Endometrial microvascular endothelial cells (primary cell): ENCODE results near the gene RRBP1. TPM values are rescaled to one million over a fixed set of nuclear protein-coding genes. Genes with fewer than 3 reads are reported as not detected.

Experiments used
- in situ Hi-C: cut with HindIII; loops from 2 replicates; pipeline ENCODE4 v1.10.0; 2017; ENCODE audit warnings: low sequenced_read_pairs, low pct_unique_long_range_greater_than_20kb; ENCODE audit errors: inconsistent ontology term
- total RNA-seq: library from RNA; depleted of rRNA; stranded (reverse); fragments of >200 nt; gene quantifications from one replicate; pipeline ENCODE4 v1.2.3, GENCODE V29; 2015; ENCODE audit errors: inconsistent ontology term

The RRBP1 gene
- total RNA-seq, 1 donor from 2014 or later: 78.3 TPM

- in situ Hi-C loops: loop anchor here (25.0 kb wide), 1 partner anchor 391 kb away; the partner anchor contains the start of genes MGME1 and SNX5
Measured at GRCh38 chr20:17571153-17571527, 110.9 kb downstream of the RRBP1 start.

- in situ Hi-C loops: loop anchor here (25.0 kb wide), 1 partner anchor 392 kb away; the partner anchor contains the start of genes MGME1 and SNX5
Measured at GRCh38 chr20:17570347-17571152, 111.5 kb downstream of the RRBP1 start.

GRCh38 chr20:17569616-17570346 lies 112.3 kb downstream of the RRBP1 start, which contains the start of gene DSTN:
DSTN (plus strand) TSS chr20:17570075; CDS start chr20:17570209, 134 bp downstream.
- in situ Hi-C loops: loop anchor here (25.0 kb wide), 1 partner anchor 393 kb away; the partner anchor contains the start of genes MGME1 and SNX5

- in situ Hi-C loops: loop anchor here (25.0 kb wide), 1 partner anchor 393 kb away; the partner anchor contains the start of genes MGME1 and SNX5
Measured at GRCh38 chr20:17568972-17569521, 113.0 kb downstream of the RRBP1 start.

- in situ Hi-C loops: loop anchor here (25.0 kb wide), 1 partner anchor 394 kb away; the partner anchor contains the start of genes MGME1 and SNX5
Measured at GRCh38 chr20:17568045-17568788, 113.8 kb downstream of the RRBP1 start.

GRCh38 chr20:17566345-17566744 lies 115.7 kb downstream of the RRBP1 start:
- in situ Hi-C loops: loop anchor here (25.0 kb wide), 1 partner anchor 396 kb away; the partner anchor contains the start of genes MGME1 and SNX5

GRCh38 chr20:17565169-17565845 lies 116.7 kb downstream of the RRBP1 start:
- in situ Hi-C loops: loop anchor here (25.0 kb wide), 1 partner anchor 397 kb away; the partner anchor contains the start of genes MGME1 and SNX5

Other genes starting within 250 kb of the RRBP1 start
- 3.5 TPM for gene BFSP1, start 150.9 kb downstream of the RRBP1 start, total RNA-seq
- gene DSTN, start 112.2 kb downstream of the RRBP1 start, total RNA-seq: 274 TPM
- not detected for gene BANF2, start 17.7 kb upstream of the RRBP1 start, total RNA-seq